Testis (tissue), 3 donors: ENCODE measurements around the gene RPTOR. TPM values are rescaled to one million over a fixed set of nuclear protein-coding genes. Genes with fewer than 3 reads are reported as not detected.

ENCODE experiments used
- DNase-seq: peaks from one replicate; pipeline ENCODE4 v3.0.0-alpha.2; 2019
- H3K27ac ChIP-seq, 2 donors: fragments of 200-600 bp; sonication (generic); one replicate each; pipeline ENCODE4 v1.5.1; 2019
- H3K27me3 ChIP-seq: fragments of 200-600 bp; sonication (generic); one replicate; pipeline ENCODE4 v1.5.1; 2019
- H3K36me3 ChIP-seq: fragments of 200-600 bp; sonication (generic); one replicate; pipeline ENCODE4 v1.5.1; 2017; ENCODE audit warnings: low read depth; ENCODE audit errors: missing control alignments
- H3K4me1 ChIP-seq: fragments of 200-600 bp; sonication (generic); one replicate; pipeline ENCODE4 v1.5.1; 2019
- H3K4me3 ChIP-seq, 2 donors: fragments of 200-600 bp; sonication (generic); one replicate each; pipeline ENCODE4 v1.5.1; 2017 to 2019
- H3K9me3 ChIP-seq: fragments of 200-600 bp; sonication (generic); one replicate; pipeline ENCODE4 v1.5.1; 2017
- CTCF ChIP-seq, 3 experiments: fragments of 450-650 bp in 2 of 3; fragments of 200-600 bp in 1 of 3; sonication (generic) in 1 of 3; IDR thresholded peaks; one replicate each; pipeline ENCODE4 v1.5.1; 2016 to 2019; ENCODE audit warnings: antibody characterized with exemption in 3 of 3, mild to moderate bottlenecking in 2 of 3, moderate library complexity in 1 of 3
- POLR2A ChIP-seq: fragments of 450-650 bp; IDR thresholded peaks from one replicate; pipeline ENCODE4 v1.6.1; 2017; ENCODE audit warnings: antibody characterized with exemption, mild to moderate bottlenecking, moderate library complexity
- WGBS, 2 donors: methylation state at CpG; one replicate each; pipeline ENCODE4 v1.1.5; 2018; 5-methylcytosine and 5-hydroxymethylcytosine counted together
- intact Hi-C: fragments of 100-400 bp; cut with DNase I; formaldehyde crosslinking; loops from one replicate; pipeline ENCODE4 v1.15.1; 2023; ENCODE audit warnings: low total_unique reads
- polyA plus RNA-seq: library from polyadenylated mRNA; stranded (reverse); fragments of 350-450 nt; fragmentation: Illumina TruSeq; extraction: RNeasy Lipid Tissue Mini Kit (QIAGEN cat#74804); gene quantifications from one replicate; pipeline ENCODE4 v1.2.3, GENCODE V29; 2014; ENCODE audit warnings: low read depth, low replicate concordance; ENCODE audit not compliant: insufficient read depth
- total RNA-seq, 2 donors: library from RNA; depleted of rRNA; stranded (reverse); fragments of >200 nt; gene quantifications; one replicate each; pipeline ENCODE4 v1.2.3, GENCODE V29; 2016

RPTOR gene
- total and polyA plus RNA-seq, 3 donors from 2014 or later = 21.8 to 68.3 (median 56.6) TPM

- H3K27ac ChIP-seq = no peak overlapping the region
- H3K4me3 ChIP-seq = no peak overlapping the region
- 96 to 97% methylated on average over 24 to 27 of the region's 27 CpGs for WGBS, 2 donors
- no peak for DNase-seq
- TF ChIP-seq CTCF (IDR thresholded peaks at IDR 0.05) (no peak), POLR2A (no peak)
- no peaks in the 10 kb centered on the region for H3K36me3 ChIP-seq
- no peaks in the 10 kb centered on the region for H3K27me3 ChIP-seq
- no peaks in the 10 kb centered on the region for H3K9me3 ChIP-seq
- intact Hi-C loops = no loop called here
- H3K4me1 ChIP-seq = peaks cover 5% of the 10 kb centered on the region
These were observed 285.6 kb downstream of the RPTOR start for GRCh38 chr17:80830020-80830780.

- Histone ChIP-seq H3K36me3 (no peaks in the 10 kb centered on the region), H3K9me3 (no peaks in the 10 kb centered on the region), H3K27me3 (no peaks in the 10 kb centered on the region), H3K4me1 (peaks cover 5% of the 10 kb centered on the region), H3K27ac (no peak overlapping the region), H3K4me3 (no peak overlapping the region)
- TF ChIP-seq CTCF (IDR thresholded peaks at IDR 0.05) = no peak
- no peak for TF ChIP-seq POLR2A
- intact Hi-C loops = no loop called here
- 81 to 95% methylated on average over 6 of the region's 6 CpGs for WGBS, 2 donors
- no peak for DNase-seq
These were observed 286.9 kb downstream of the RPTOR start for GRCh38 chr17:80831491-80831890.

GRCh38 chr17:80832266-80832676, 287.6 kb downstream of the RPTOR start:
- WGBS, 2 donors = 40 to 66% methylated on average over 4 to 12 of the region's 12 CpGs
- TF ChIP-seq CTCF (IDR thresholded peaks at IDR 0.05) = no peak
- TF ChIP-seq POLR2A = no peak
- Histone ChIP-seq H3K9me3 (no peaks in the 10 kb centered on the region), H3K27me3 (no peaks in the 10 kb centered on the region), H3K27ac (peak overlapping the region; percentile 63 to 75), H3K4me3 (peak overlapping the region in 1 of 2 donors; percentile 40), H3K4me1 (peaks cover 5% of the 10 kb centered on the region), H3K36me3 (no peaks in the 10 kb centered on the region)
- DNase-seq = peak; percentile 51
- intact Hi-C loops = no loop called here

- H3K27ac ChIP-seq = peak overlapping the region; percentile 63 to 75
- H3K4me3 ChIP-seq = peak overlapping the region; percentile 29 to 40
- intact Hi-C loops = no loop called here
- no peaks in the 10 kb centered on the region for H3K27me3 ChIP-seq
- H3K4me1 ChIP-seq = peaks cover 5% of the 10 kb centered on the region
- H3K36me3 ChIP-seq = no peaks in the 10 kb centered on the region
- TF ChIP-seq POLR2A (no peak), CTCF (IDR thresholded peaks at IDR 0.05) (no peak)
- H3K9me3 ChIP-seq = no peaks in the 10 kb centered on the region
- DNase-seq = peak; percentile 89
- 17 to 18% methylated on average over 14 to 25 of the region's 25 CpGs for WGBS, 2 donors
These were observed 288.4 kb downstream of the RPTOR start for GRCh38 chr17:80832888-80833583.
